RWPE2 (cell line): Measurements from ENCODE around the gene DUSP7.

Experiments
- ATAC-seq: fragments of 200-7000 bp; cut with Tn5 transposase; 3 replicates; pipeline ENCODE4 v1.9.1; 2021; ENCODE audit warnings: low read depth
- DNase-seq: peaks from one replicate; pipeline ENCODE4 v3.0.0-alpha.2; 2020; ENCODE audit warnings: low spot score
- H3K27ac ChIP-seq: fragments of 450-650 bp; 2 replicates; pipeline ENCODE4 v1.5.1; 2017; ENCODE audit warnings: mild to moderate bottlenecking; ENCODE audit not compliant: poor library complexity, severe bottlenecking
- H3K27me3 ChIP-seq: fragments of 250-450 bp; sonication (Bioruptor Pico); 2 replicates; pipeline ENCODE4 v1.5.1; 2021; ENCODE audit warnings: mild to moderate bottlenecking, moderate library complexity; ENCODE audit not compliant: insufficient read depth, poor library complexity, severe bottlenecking
- H3K36me3 ChIP-seq: fragments of 250-450 bp; sonication (Bioruptor Pico); 2 replicates; pipeline ENCODE4 v1.5.1; 2020; ENCODE audit warnings: low read depth, mild to moderate bottlenecking, moderate library complexity
- H3K4me1 ChIP-seq: fragments of 250-450 bp; sonication (Bioruptor Pico); 2 replicates; pipeline ENCODE4 v1.5.1; 2021; ENCODE audit warnings: mild to moderate bottlenecking, moderate library complexity; ENCODE audit not compliant: insufficient read depth, poor library complexity, severe bottlenecking
- H3K4me3 ChIP-seq: fragments of 250-450 bp; sonication (Bioruptor Pico); 2 replicates; pipeline ENCODE4 v1.5.1; 2021; ENCODE audit warnings: mild to moderate bottlenecking, moderate library complexity; ENCODE audit not compliant: severe bottlenecking
- H3K9me3 ChIP-seq: fragments of 250-450 bp; sonication (Bioruptor Pico); 2 replicates; pipeline ENCODE4 v1.5.1; 2021; ENCODE audit warnings: mild to moderate bottlenecking, moderate library complexity; ENCODE audit not compliant: severe bottlenecking
- CTCF ChIP-seq: fragments of 450-650 bp; IDR thresholded peaks from one replicate; pipeline ENCODE4 v1.5.1; 2017; ENCODE audit warnings: mild to moderate bottlenecking, moderate library complexity; ENCODE audit not compliant: poor library complexity, severe bottlenecking

DUSP7 gene

GRCh38 chr3:52023860-52024764 lies 32.3 kb downstream of the DUSP7 start:
- Histone ChIP-seq H3K27me3 (no peaks in the 10 kb centered on the region), H3K9me3 (no peaks in the 10 kb centered on the region), H3K27ac (no peak overlapping the region), H3K4me1 (no peaks in the 10 kb centered on the region), H3K4me3 (no peak overlapping the region), H3K36me3 (no peaks in the 10 kb centered on the region)
- no peak for TF ChIP-seq CTCF
- ATAC-seq, result no peak
- DNase-seq, result no peak

GRCh38 chr3:52023101-52023770 lies 33.1 kb downstream of the DUSP7 start:
- no peaks in the 10 kb centered on the region for H3K36me3 ChIP-seq
- no peak for TF ChIP-seq CTCF
- no peak overlapping the region for H3K27ac ChIP-seq
- H3K4me1 ChIP-seq, result no peaks in the 10 kb centered on the region
- H3K9me3 ChIP-seq, result no peaks in the 10 kb centered on the region
- no peak overlapping the region for H3K4me3 ChIP-seq
- DNase-seq (no peak), ATAC-seq (no peak)
- no peaks in the 10 kb centered on the region for H3K27me3 ChIP-seq

- Histone ChIP-seq H3K9me3 (no peaks in the 10 kb centered on the region), H3K27me3 (no peaks in the 10 kb centered on the region), H3K4me1 (no peaks in the 10 kb centered on the region), H3K4me3 (no peak overlapping the region), H3K36me3 (no peaks in the 10 kb centered on the region), H3K27ac (no peak overlapping the region)
- TF ChIP-seq CTCF, result no peak
- no peak for DNase-seq
- ATAC-seq, result no peak
Measured at GRCh38 chr3:52022323-52023100, 33.9 kb downstream of the DUSP7 start.

- H3K36me3 ChIP-seq, result no peaks in the 10 kb centered on the region
- H3K4me3 ChIP-seq, result no peak overlapping the region
- no peak for TF ChIP-seq CTCF
- no peaks in the 10 kb centered on the region for H3K27me3 ChIP-seq
- DNase-seq (no peak), ATAC-seq (peak; percentile 6; the same call in 1 of the 3 replicates)
- no peak overlapping the region for H3K27ac ChIP-seq
- no peaks in the 10 kb centered on the region for H3K4me1 ChIP-seq
- no peaks in the 10 kb centered on the region for H3K9me3 ChIP-seq
Measured at GRCh38 chr3:52021489-52022268, 34.7 kb downstream of the DUSP7 start.
